ENCODE data around the gene ZNF774.

Gene ZNF774

DNA sequence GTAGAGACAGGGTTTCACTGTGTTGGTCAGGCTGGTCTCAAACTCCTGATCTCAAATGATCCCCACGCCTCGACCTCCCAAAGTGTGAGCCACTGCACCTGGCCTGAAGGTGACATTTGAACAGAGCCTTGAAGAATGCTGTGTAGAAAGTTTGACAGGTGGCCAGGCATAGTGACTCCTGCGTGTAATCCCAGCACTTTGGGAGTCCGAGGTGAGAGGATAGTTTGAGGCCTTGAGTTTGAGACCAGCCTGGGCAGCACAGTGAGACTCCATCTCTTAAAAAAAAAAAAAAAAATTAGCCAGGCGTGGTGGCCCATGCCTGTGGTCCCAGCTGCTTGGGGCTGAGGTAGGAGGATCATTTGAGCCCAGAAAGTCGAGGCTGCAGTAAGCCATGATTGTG, 37.4 kb downstream of the ZNF774 start:
- Histone ChIP-seq H3K4me1 (ENCODE audit: control insufficient read depth, insufficient read depth, low read length) (peaks cover 42% of the 10 kb centered on the region), H3K27ac (ENCODE audit: low read depth, low read length) (no peak overlapping the region), H3K9ac (ENCODE audit: low read depth, low read length) (no peak overlapping the region), H3K4me3 (ENCODE audit: low read depth, low read length) (peak overlapping the region; percentile 94; the same call in 1 of the 2 replicates), H3K36me3 (ENCODE audit: control insufficient read depth, insufficient read depth, low read length) (peaks cover 16% of the 10 kb centered on the region), H3K9me3 (ENCODE audit: control insufficient read depth, insufficient read depth, low read length) (no peaks in the 10 kb centered on the region), H3K27me3 (ENCODE audit: control insufficient read depth, insufficient read depth, low read length) (no peaks in the 10 kb centered on the region)

GRCh38 chr15:90393040-90393439, 41.0 kb downstream of the ZNF774 start:
- Histone ChIP-seq H3K4me3 (ENCODE audit: low read depth, low read length) (peak overlapping the region; percentile 21; the same call in 1 of the 2 replicates), H3K36me3 (ENCODE audit: control insufficient read depth, insufficient read depth, low read length) (peaks cover 16% of the 10 kb centered on the region), H3K27ac (ENCODE audit: low read depth, low read length) (peak overlapping the region; percentile 67), H3K9ac (ENCODE audit: low read depth, low read length) (no peak overlapping the region), H3K27me3 (ENCODE audit: control insufficient read depth, insufficient read depth, low read length) (no peaks in the 10 kb centered on the region), H3K9me3 (ENCODE audit: control insufficient read depth, insufficient read depth, low read length) (no peaks in the 10 kb centered on the region), H3K4me1 (ENCODE audit: control insufficient read depth, insufficient read depth, low read length) (peaks cover 55% of the 10 kb centered on the region)

DNA sequence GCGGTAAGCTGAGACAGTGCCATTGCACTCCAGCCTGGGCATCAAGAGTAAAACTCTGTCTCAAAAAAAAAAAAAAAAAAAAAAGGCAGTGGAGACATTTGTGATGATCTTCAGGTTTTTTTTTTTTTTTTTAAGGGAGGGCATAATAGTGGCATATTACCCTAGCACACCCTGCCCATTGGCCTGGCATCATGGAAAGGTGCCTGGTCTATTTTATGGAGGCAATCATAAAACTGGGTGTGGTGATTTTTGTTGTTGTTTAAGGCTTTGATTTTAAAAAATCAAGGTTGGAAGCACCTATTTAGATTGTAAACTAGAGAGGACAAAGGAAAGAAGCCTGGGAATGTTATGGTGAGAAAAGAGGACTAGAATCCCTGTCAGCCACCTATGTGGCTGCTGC, 42.0 kb downstream of the ZNF774 start:
- Histone ChIP-seq H3K27me3 (ENCODE audit: control insufficient read depth, insufficient read depth, low read length) (no peaks in the 10 kb centered on the region), H3K27ac (ENCODE audit: low read depth, low read length) (peak overlapping the region; percentile 55), H3K9ac (ENCODE audit: low read depth, low read length) (no peak overlapping the region; the same call in 1 of the 2 replicates), H3K4me3 (ENCODE audit: low read depth, low read length) (no peak overlapping the region), H3K36me3 (ENCODE audit: control insufficient read depth, insufficient read depth, low read length) (peaks cover 16% of the 10 kb centered on the region), H3K4me1 (ENCODE audit: control insufficient read depth, insufficient read depth, low read length) (peaks cover 59% of the 10 kb centered on the region), H3K9me3 (ENCODE audit: control insufficient read depth, insufficient read depth, low read length) (no peaks in the 10 kb centered on the region)

DNA sequence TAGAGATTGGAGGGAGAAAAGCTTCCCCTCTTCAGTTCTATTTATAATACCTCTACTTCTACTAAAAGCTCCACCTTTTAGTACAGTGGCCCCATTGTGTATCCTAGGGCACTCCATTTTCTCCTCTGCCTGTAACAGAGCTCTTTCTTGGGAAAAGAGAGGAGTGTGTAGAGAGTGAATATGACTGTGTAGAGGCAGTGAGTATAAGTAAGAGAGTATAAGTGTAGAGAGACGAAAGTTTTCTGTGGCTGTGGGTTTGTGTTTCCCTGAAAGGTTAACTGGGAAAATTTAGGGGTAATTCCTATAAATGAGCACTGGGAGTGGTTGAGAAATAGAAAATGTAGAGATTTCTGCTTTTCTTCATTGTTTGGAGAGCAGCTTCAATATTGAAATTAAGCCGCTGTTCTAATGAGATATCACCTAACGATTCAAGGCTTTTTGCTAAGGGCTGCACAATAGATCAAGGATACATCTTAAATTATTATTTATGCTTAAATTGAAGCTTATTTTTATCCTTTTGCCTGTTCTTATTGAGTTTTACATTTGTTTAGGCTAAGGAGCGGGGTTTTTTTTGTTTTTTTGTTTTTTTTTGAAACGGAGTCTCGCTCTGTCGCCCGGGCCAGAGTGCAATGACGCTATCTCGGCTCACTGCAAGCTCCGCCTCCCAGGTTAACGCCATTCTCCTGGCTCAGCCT, 42.8 kb downstream of the ZNF774 start:
- H3K9ac ChIP-seq (ENCODE audit: low read depth, low read length): no peak overlapping the region; the same call in 1 of the 2 replicates
- no peaks in the 10 kb centered on the region for H3K9me3 ChIP-seq (ENCODE audit: control insufficient read depth, insufficient read depth, low read length)
- H3K27ac ChIP-seq (ENCODE audit: low read depth, low read length): peak overlapping the region; percentile 55
- peaks cover 16% of the 10 kb centered on the region for H3K36me3 ChIP-seq (ENCODE audit: control insufficient read depth, insufficient read depth, low read length)
- H3K27me3 ChIP-seq (ENCODE audit: control insufficient read depth, insufficient read depth, low read length): no peaks in the 10 kb centered on the region
- peaks cover 67% of the 10 kb centered on the region for H3K4me1 ChIP-seq (ENCODE audit: control insufficient read depth, insufficient read depth, low read length)
- H3K4me3 ChIP-seq (ENCODE audit: low read depth, low read length): no peak overlapping the region

GRCh38 chr15:90396321-90396720, 44.2 kb downstream of the ZNF774 start:
- H3K27ac ChIP-seq (ENCODE audit: low read depth, low read length): no peak overlapping the region
- no peaks in the 10 kb centered on the region for H3K27me3 ChIP-seq (ENCODE audit: control insufficient read depth, insufficient read depth, low read length)
- peaks cover 8% of the 10 kb centered on the region for H3K36me3 ChIP-seq (ENCODE audit: control insufficient read depth, insufficient read depth, low read length)
- peaks cover 69% of the 10 kb centered on the region for H3K4me1 ChIP-seq (ENCODE audit: control insufficient read depth, insufficient read depth, low read length)
- H3K4me3 ChIP-seq (ENCODE audit: low read depth, low read length): no peak overlapping the region
- H3K9me3 ChIP-seq (ENCODE audit: control insufficient read depth, insufficient read depth, low read length): no peaks in the 10 kb centered on the region
- H3K9ac ChIP-seq (ENCODE audit: low read depth, low read length): no peak overlapping the region

DNA sequence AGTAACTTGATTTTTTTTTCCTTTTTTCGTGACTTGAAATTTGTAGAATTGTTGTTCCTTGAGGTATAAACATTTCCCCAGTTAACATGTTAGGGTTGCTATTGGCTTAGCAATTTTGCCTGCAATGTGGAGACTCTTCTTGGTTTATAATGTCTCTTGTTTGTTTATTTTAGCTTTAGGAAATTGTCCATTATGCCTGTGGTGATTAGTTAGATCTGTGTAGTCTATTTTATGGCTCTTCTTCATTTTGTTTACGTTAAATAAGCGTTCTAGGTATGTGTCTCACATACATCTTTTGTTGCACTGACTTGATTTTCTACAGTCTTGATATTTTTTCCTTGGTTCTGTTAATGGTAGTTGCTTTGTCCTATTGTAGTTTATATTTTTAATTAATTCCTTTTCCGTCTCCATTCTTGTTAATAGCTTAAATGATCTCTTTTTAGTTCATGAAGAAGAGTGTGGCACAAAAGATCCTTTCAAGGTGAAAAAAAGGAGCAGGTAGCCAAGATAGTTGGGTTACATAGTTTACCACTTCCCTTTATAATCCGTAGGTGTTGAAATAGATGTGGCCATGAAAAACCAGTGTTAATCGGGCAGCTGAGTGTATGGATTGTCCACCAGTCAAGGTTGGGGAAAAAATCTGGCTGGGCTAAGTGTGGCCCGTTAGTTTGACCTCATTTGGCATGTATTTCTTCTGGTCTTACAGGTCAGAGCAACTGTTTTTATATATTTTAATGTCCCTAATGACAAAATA, 48.1 kb downstream of the ZNF774 start:
- Histone ChIP-seq H3K27ac (ENCODE audit: low read depth, low read length) (peak overlapping the region; percentile 82), H3K4me3 (ENCODE audit: low read depth, low read length) (peak overlapping the region; percentile 13; the same call in 1 of the 2 replicates), H3K9ac (ENCODE audit: low read depth, low read length) (0 out of 2 replicates have a peak overlapping the region, but pooled peaks have one; percentile 2)

DNA sequence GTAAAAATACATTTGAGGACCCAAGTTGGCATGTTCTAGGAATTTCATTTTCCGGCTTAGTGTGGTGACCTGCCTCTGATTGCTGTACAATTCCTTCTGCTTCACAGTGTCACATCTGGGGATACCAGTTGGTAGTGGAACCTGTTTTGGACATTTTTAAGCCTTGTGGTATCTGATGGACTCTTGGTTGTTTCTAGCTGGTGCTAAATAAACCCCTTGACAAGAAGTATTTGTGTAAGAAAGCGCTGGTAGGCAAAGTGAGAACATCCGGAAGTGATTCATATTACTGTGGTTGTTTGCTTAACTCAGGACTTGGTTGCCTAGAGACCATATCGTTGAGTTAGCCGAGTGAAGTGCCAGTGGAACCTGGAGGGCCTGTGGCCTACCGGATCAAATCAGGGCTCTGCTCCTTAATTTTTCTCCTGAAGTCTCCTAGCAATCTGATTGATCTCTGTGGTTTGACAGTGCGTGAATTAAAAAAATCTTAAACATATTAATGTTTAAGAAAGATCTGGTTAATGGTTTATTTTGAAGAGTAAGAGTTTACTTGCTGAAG, 48.8 kb downstream of the ZNF774 start:
- Histone ChIP-seq H3K4me1 (ENCODE audit: control insufficient read depth, insufficient read depth, low read length) (peaks cover 55% of the 10 kb centered on the region), H3K9me3 (ENCODE audit: control insufficient read depth, insufficient read depth, low read length) (no peaks in the 10 kb centered on the region), H3K27ac (ENCODE audit: low read depth, low read length) (peak overlapping the region; percentile 82), H3K9ac (ENCODE audit: low read depth, low read length) (peak overlapping the region; percentile 2; the same call in 1 of the 2 replicates), H3K4me3 (ENCODE audit: low read depth, low read length) (peak overlapping the region; percentile 13; the same call in 1 of the 2 replicates), H3K36me3 (ENCODE audit: control insufficient read depth, insufficient read depth, low read length) (no peaks in the 10 kb centered on the region), H3K27me3 (ENCODE audit: control insufficient read depth, insufficient read depth, low read length) (no peaks in the 10 kb centered on the region)

More for the DNA sequence above, 48.1 kb downstream of the ZNF774 start:
- H3K4me1 ChIP-seq (ENCODE audit: control insufficient read depth, insufficient read depth, low read length): peaks cover 53% of the 10 kb centered on the region
- no peaks in the 10 kb centered on the region for H3K9me3 ChIP-seq (ENCODE audit: control insufficient read depth, insufficient read depth, low read length)
- H3K36me3 ChIP-seq (ENCODE audit: control insufficient read depth, insufficient read depth, low read length): no peaks in the 10 kb centered on the region
- no peaks in the 10 kb centered on the region for H3K27me3 ChIP-seq (ENCODE audit: control insufficient read depth, insufficient read depth, low read length)

GRCh38 chr15:90401495-90401894, 49.4 kb downstream of the ZNF774 start:
- Histone ChIP-seq H3K36me3 (ENCODE audit: control insufficient read depth, insufficient read depth, low read length) (no peaks in the 10 kb centered on the region), H3K9ac (ENCODE audit: low read depth, low read length) (no peak overlapping the region; the same call in 1 of the 2 replicates), H3K9me3 (ENCODE audit: control insufficient read depth, insufficient read depth, low read length) (no peaks in the 10 kb centered on the region), H3K27ac (ENCODE audit: low read depth, low read length) (peak overlapping the region; percentile 82), H3K4me3 (ENCODE audit: low read depth, low read length) (no peak overlapping the region), H3K27me3 (ENCODE audit: control insufficient read depth, insufficient read depth, low read length) (no peaks in the 10 kb centered on the region), H3K4me1 (ENCODE audit: control insufficient read depth, insufficient read depth, low read length) (peaks cover 53% of the 10 kb centered on the region)

DNA sequence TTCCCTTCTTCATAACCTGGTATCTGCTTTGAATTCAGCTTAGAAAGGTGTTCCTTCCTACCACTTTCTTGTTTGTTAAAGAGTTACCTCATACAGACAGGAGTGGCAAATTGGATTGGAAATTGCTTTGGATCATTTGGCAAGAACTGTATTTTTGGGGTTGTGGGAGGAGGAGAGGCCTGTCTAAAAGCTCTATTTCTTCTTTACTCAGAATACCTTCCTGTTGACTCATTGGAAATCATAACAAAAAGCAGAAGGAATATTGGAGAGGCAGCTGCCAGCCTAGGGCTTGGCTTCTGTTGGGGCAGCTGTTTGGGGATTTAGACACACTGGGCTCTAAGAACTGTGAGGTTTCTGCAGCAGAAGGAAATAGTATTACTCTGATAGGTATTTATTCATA, 50.1 kb downstream of the ZNF774 start:
- H3K4me3 ChIP-seq (ENCODE audit: low read depth, low read length): no peak overlapping the region

GRCh38 chr15:90402767-90403166, 50.7 kb downstream of the ZNF774 start:
- H3K27me3 ChIP-seq (ENCODE audit: control insufficient read depth, insufficient read depth, low read length): no peaks in the 10 kb centered on the region
- no peaks in the 10 kb centered on the region for H3K9me3 ChIP-seq (ENCODE audit: control insufficient read depth, insufficient read depth, low read length)
- H3K9ac ChIP-seq (ENCODE audit: low read depth, low read length): no peak overlapping the region
- H3K36me3 ChIP-seq (ENCODE audit: control insufficient read depth, insufficient read depth, low read length): no peaks in the 10 kb centered on the region
- H3K4me3 ChIP-seq (ENCODE audit: low read depth, low read length): no peak overlapping the region
- H3K27ac ChIP-seq (ENCODE audit: low read depth, low read length): no peak overlapping the region
- peaks cover 66% of the 10 kb centered on the region for H3K4me1 ChIP-seq (ENCODE audit: control insufficient read depth, insufficient read depth, low read length)

More for the DNA sequence above, 50.1 kb downstream of the ZNF774 start:
- Histone ChIP-seq H3K9ac (ENCODE audit: low read depth, low read length) (no peak overlapping the region), H3K4me1 (ENCODE audit: control insufficient read depth, insufficient read depth, low read length) (peaks cover 60% of the 10 kb centered on the region), H3K27me3 (ENCODE audit: control insufficient read depth, insufficient read depth, low read length) (no peaks in the 10 kb centered on the region), H3K36me3 (ENCODE audit: control insufficient read depth, insufficient read depth, low read length) (no peaks in the 10 kb centered on the region), H3K9me3 (ENCODE audit: control insufficient read depth, insufficient read depth, low read length) (no peaks in the 10 kb centered on the region), H3K27ac (ENCODE audit: low read depth, low read length) (peak overlapping the region; percentile 82)
